CD4-positive, alpha-beta T cell treated with Interleukin-15 for 1 hour (primary cell): Measurements from ENCODE around the gene CLC.
"Not testable (repeated sequence)": the region's sequence is repeated elsewhere in the genome, so short reads cannot be mapped to it uniquely, and the experiment has no call there.

ENCODE experiments used
- DNase-seq: peaks from one replicate; pipeline ENCODE4 v3.0.0-alpha.2; 2020

The CLC gene

GRCh38 chr19:39737891-39738290 is at the start of gene CLC:
Gene CLC (minus strand): TSS chr19:39738029. CDS start chr19:39737952, 77 bp downstream.
- no peak for DNase-seq

GRCh38 chr19:39780894-39781293 is 43.1 kb upstream of the CLC start:
- no peak for DNase-seq

GRCh38 chr19:39778763-39779162 is 40.9 kb upstream of the CLC start, which contains the start of gene LEUTX:
Gene LEUTX (plus strand): TSS chr19:39778854. CDS start chr19:39778921, 67 bp downstream.
- DNase-seq: no peak

GRCh38 chr19:39768786-39769185 is 31.0 kb upstream of the CLC start:
- DNase-seq: no peak

- DNase-seq: no peak
Measured at GRCh38 chr19:39768334-39768733, 30.5 kb upstream of the CLC start.

- no peak for DNase-seq
Measured at GRCh38 chr19:39765091-39766076, 27.6 kb upstream of the CLC start.

- not testable (repeated sequence) for DNase-seq
Measured at GRCh38 chr19:39761851-39762250, 24.0 kb upstream of the CLC start.

GRCh38 chr19:39759457-39760184 is 21.8 kb upstream of the CLC start:
- no peak for DNase-seq

GRCh38 chr19:39754971-39755370 is 17.1 kb upstream of the CLC start:
- DNase-seq: no peak

- DNase-seq: no peak
Measured at GRCh38 chr19:39754544-39754943, 16.7 kb upstream of the CLC start.

GRCh38 chr19:39752795-39753194 is 15.0 kb upstream of the CLC start:
- no peak for DNase-seq

GRCh38 chr19:39752390-39752789 is 14.6 kb upstream of the CLC start:
- DNase-seq: no peak

- no peak for DNase-seq
Measured at GRCh38 chr19:39749981-39750380, 12.2 kb upstream of the CLC start.

GRCh38 chr19:39746836-39747529 is 9.2 kb upstream of the CLC start:
- DNase-seq: no peak

- DNase-seq: no peak
Measured at GRCh38 chr19:39745643-39746042, 7.8 kb upstream of the CLC start.

GRCh38 chr19:39740395-39740794 is 2.6 kb upstream of the CLC start:
- DNase-seq: no peak

GRCh38 chr19:39738814-39739213 is 985 bp upstream of the CLC start:
- no peak for DNase-seq

- DNase-seq: no peak
Measured at GRCh38 chr19:39737351-39737750, 478 bp downstream of the CLC start.

GRCh38 chr19:39736088-39736487 is 1.7 kb downstream of the CLC start:
- DNase-seq: no peak

GRCh38 chr19:39735688-39736087 is 2.1 kb downstream of the CLC start:
- DNase-seq: no peak

- DNase-seq: no peak
Measured at GRCh38 chr19:39733841-39734240, 4.0 kb downstream of the CLC start.

- DNase-seq: no peak
Measured at GRCh38 chr19:39731685-39732084, 6.1 kb downstream of the CLC start.

- DNase-seq: no peak
Measured at GRCh38 chr19:39729594-39729993, 8.2 kb downstream of the CLC start.
